Measurements from ENCODE around the gene HSPBP1. TPM values are rescaled to one million over a fixed set of nuclear protein-coding genes. Genes with fewer than 3 reads are reported as not detected.

Gene HSPBP1
- total RNA-seq, 1 donor from 2014 or later = 16.1 TPM

DNA sequence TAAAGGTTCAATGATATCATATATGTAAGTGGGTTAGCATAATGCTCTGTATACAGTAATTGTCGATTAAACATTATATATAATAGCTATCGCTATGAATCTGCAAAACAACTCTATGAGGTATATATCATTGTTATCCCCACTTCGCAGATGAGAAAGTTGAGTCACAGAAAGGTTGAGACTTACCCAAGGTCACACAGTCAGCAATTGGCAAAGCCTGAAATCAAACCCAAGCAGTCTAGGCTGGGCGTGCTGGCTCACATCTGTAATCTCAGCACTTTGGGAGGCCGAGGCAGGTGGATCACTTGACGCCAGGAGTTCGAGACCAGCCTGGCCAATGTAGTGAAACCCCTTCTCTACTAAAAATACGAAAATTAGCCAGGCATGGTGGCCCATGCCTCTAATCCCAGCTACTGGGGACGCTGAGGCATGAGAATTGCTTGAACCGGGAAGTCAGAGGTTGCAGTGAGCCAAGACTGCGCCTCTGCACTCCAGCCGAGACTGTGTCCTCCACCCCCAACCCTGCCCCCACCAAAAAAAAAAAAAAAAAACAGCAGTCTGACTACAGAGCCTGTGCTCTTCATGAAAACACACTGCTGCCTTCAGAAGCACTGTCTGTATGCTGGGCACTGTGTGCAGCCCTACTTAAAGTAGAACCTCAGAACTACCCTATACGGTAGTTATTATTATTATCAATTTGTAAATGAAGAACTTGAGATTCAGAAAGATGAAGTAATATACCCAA is 1.3 kb downstream of the HSPBP1 start:
- DNase-seq (ENCODE audit: low spot score) (no peak), ATAC-seq (no peak)
- intact Hi-C loops (cut with DNase I) = no loop called here

DNA sequence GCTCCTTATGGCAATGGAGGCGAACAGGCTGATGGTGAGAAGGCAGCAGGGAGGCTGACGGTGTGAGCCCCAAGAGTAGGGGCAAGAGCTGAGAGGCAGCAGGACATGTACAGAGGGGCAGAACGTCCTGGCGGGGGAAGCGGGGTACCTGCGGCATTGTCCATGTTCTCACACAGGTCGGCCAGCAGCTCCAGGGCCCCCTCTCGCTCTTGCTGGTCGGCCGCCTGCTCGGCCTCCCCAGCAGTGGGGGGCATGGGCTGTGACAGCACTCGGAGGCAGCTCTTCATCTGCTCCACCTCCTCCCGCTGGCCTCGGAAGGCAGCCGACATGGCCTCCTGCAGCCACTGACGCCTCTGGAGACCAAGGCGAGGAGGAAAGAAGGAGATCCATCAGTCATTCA is 2.4 kb downstream of the HSPBP1 start:
- ATAC-seq = no peak
- intact Hi-C loops (cut with DNase I) = no loop called here

DNA sequence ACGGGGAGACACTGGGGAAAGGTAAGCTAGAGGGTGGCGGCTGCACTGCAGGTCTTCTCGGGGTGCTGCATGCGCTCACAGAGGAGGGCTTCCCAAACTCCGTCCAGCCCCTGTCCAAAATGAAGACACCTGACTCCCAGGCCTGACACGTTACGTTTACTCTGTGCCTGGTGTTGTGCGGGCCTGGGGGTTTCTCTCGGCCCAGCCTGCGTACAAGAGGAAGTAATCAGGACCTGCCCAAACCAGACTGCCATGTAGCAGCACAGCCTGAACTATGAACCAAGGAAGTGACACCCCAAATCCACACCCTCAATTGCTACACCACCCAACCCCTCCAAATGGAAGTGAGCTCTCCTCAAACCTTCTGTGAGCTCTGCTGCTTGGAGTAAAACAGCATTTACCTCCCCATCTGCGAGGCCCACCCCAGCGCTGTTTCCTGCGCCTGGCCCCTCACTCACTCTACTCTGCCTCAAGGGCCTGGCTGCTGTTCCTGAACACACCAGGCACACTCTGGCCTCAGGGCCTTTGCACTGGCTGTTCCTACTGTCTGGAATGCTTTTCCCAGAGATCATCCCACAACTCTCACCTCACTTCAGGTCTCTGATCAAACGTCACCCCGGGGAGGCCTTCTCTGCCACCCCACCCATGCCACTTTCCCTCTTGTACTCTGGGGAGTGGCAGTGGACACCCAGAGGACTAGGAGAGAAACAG is 3.0 kb downstream of the HSPBP1 start:
- intact Hi-C loops (cut with DNase I) = no loop called here
- ATAC-seq (no peak), DNase-seq (ENCODE audit: low spot score) (no peak)

More for the DNA sequence above, 2.4 kb downstream of the HSPBP1 start:
- no peak for DNase-seq (ENCODE audit: low spot score)

DNA sequence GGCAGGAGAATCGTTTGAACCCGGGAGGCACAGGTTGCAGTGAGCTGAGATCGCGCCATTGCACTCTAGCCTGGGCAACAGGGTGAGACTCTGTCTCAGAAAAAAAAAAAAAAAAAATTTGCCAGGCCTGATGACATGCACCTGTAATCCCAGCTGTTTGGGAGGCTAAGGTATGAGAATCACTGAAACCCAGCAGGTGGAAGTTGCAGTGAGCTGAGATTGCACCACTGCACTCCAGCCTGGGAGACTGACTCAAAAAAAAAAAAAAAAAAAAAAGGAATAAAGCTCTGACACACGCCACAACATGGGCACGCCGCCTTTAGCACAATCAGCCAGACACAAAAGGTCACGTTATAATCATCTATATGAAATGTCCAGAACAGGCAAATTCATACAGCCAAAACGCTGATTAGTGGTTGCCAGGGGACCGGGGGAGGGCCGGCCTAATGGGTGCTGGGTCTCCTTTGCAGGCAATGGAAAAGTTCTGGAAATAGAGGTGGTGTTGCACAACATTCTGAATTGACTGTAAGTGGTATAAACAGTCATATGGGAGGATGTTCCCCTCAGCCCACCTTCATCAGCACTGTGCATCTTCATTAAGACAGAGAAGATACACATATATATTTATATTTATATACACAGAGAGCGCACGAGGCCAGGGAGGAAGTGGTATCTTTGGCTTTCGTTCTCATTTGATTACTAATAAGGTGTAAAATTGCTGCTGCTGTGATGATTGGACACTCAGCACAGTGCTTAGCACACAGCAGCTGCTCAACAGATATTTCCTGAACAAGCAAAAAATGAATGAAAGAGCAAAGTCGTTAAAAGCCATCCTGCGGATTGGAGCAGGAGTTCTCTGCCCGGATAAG is 3.8 kb downstream of the HSPBP1 start:
- DNase-seq (ENCODE audit: low spot score) (no peak), ATAC-seq (no peak)
- intact Hi-C loops (cut with DNase I) = no loop called here

DNA sequence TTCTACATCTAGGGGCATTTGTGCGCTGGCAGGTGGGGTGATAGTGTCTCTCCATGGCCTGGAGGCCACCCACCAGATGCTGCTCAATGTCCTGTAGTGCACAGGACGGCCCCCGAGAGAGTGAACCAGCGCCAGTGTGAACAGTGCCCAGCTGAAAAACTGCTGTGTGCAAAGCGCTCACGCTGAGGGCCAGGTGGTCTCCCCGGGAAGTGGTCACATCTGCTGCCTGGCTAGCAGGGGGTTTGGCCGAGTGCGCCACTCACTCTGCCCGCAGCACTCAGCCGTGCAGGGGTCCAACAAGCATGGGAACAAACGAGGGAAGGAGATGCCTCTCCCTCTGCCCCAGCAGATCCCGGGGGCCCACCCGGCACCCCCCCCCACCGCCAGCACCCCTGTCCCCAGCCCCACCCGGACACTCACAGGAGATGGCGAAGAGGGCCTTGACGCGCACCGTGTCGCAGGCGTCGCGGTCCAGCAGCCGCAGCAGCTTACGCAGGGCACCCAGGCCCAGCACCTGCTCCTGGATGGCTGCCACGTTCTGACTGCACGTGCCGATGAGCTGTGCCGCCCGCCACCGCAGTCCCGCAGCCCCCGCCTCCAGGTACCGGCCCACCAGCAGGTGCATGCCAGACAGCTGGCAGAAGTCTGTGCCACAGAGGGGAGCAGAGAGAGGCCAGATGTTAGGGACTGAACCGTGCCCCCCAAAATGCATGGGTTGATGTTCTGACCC is 5.8 kb downstream of the HSPBP1 start:
- ATAC-seq = no peak
- intact Hi-C loops (cut with DNase I) = no loop called here
- no peak for DNase-seq (ENCODE audit: low spot score)

DNA sequence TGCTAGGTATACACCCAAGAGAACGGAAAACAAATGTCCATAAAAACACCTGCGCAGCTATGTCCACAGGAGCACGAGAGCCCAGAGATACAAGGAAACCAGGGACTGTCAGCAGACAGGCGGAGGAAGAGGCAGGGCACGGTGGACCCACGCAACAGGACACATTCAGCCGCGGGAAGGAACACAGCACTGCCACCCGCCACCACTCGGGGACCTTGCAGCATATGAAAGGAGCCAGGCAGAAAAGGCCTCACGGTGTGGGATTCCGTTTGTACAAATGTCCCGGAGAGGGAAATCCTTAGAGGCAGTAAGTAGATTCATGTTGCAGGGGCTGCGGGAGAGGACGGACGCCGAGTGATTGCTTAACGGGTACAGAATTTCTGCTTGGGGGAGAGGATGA is 7.8 kb downstream of the HSPBP1 start:
- DNase-seq (ENCODE audit: low spot score) (no peak), ATAC-seq (no peak)
- intact Hi-C loops (cut with DNase I) = no loop called here

DNA sequence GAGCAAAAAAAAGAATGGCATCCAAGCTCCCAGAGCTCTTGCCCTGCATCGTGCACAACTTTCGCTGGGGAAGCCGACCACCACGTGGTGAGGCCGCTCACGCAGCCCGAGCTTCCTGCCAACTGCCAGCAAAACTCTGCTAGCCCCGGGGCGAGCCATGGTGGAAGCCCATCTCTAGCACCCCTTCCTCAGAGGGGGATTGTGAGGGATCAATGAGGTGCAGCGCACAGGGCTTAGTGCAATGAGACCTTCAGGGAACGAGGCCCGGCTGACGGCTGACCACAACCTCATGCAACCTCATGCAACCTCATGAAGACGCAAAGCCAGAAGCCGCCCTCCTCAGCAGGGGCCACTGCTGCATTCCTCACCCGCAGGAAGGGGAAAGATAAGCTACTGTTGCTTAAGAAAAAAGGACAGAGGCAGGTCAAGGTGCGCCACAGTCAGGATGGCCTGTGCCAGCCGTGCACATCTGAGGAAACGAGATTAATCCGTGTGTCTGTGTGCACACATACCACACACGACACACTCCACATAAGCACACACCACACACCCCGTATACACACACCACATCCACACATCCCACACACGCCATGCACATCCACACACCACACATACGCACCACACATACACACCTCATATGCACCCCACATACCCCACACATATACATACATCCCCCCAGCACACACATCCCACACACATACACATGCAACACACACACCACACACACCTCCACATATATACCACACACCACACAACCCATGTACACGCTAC is 9.6 kb downstream of the HSPBP1 start:
- ATAC-seq = no peak
- DNase-seq (ENCODE audit: low spot score) = no peak
- intact Hi-C loops (cut with DNase I) = no loop called here

DNA sequence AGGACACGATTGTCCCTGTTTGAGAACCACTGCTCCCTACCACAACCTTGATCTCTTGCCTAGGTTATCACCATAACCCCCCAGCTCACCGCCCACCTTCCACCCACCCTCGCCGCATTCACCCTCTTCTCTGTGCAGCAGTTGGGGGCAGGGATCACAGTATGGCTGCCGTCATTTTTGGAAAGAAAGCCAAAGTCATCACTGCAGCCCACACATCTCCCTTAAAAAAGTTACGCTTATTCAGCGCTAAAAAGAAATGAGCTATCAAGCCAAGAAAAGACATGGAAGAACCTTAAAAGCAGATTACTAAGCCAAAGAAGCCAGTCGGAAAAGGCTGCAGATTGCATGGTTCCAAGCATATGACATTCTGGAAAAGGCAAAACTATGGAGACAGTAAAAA is 10.6 kb downstream of the HSPBP1 start:
- DNase-seq (ENCODE audit: low spot score) (no peak), ATAC-seq (no peak)
- intact Hi-C loops (cut with DNase I) = no loop called here

DNA sequence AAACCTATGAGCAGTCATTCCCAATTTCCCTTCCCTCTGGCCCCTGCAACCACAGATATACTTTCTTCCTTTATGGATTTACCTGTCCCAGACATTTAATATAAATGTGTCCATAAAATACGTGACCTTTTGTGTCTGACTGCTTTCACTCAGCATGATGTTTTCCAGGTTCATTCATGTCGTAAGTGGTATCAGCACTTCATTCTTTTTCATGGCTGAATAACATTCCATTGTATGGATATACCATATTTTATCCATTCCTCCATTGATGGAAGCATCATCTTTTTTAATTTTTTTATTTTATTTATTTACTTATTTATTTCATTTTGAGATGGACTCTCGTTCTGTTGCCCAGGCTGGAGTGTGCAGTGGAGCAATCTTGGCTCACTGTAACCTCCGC is 13.1 kb downstream of the HSPBP1 start:
- ATAC-seq (no peak), DNase-seq (ENCODE audit: low spot score) (no peak)
- intact Hi-C loops (cut with DNase I) = no loop called here

DNA sequence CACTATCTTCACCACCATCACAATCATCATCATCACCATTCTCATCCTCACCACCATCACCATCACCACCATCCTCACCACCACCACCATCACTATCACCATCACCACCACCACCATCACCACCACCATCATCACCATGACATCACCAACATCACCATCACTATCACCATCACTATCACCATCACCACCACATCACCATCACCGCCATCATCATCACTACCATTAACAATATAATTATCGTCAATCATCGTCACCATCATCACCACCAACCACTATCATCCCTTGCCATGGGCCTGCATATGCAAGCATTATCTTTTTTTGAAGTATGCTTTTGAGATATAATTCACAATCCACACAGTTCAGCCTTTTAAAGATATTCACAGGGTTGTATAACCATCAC is 13.5 kb downstream of the HSPBP1 start:
- intact Hi-C loops (cut with DNase I) = no loop called here
- ATAC-seq (no peak), DNase-seq (ENCODE audit: low spot score) (no peak)

DNA sequence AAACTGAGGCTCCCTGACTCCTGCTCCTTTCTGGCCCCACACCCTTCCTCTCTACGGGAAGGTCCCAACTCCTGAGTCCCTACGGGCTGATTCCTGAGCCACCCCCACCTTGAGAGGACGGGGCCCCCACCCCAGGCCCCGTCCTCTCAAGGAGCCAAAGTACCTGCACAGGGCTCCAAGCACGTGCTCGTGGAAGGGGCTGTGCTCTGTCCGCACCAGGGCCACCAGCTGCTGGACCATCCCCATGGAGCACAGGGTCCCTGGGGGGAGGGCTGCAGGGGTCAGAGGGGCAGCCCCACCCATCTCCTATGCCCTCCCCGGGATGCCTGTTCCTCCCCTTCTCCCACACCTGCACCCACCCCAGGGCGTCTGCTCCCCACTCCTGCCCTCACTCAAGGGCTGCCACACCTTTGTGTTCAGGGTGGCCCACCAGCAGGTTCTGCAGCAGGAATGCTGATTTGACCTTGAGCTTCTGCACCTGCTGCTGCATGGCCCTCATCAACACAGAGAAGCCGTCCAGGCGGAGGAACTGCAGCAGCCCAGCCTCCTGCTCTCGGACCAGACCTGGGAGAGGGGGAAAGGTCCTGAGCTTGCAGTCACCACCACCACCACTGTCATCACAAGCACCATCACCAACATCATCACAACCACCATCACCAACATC is 14.1 kb downstream of the HSPBP1 start:
- intact Hi-C loops (cut with DNase I) = no loop called here
- DNase-seq (ENCODE audit: low spot score) = no peak
- no peak for ATAC-seq

DNA sequence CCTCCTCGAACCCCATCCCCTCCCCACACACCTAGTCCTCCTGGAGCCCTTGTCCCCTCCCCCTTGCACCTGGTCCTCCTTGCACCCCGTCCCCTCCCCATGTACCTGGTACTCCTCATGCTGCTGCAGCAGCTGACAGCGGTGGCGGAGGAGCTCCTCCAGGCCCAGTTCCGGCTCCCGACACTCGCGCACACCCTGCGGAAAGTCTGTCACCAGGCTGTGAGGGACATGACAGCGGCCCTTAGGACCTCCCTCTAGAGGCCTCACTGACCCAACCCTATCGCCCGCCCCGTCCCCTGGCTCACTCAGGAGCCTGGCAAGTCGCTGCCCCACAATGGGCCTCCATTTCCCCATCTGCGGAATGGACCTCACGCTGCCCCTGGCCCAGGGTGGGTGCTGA is 14.7 kb downstream of the HSPBP1 start:
- intact Hi-C loops (cut with DNase I) = no loop called here
- DNase-seq (ENCODE audit: low spot score) = no peak
- no peak for ATAC-seq

DNA sequence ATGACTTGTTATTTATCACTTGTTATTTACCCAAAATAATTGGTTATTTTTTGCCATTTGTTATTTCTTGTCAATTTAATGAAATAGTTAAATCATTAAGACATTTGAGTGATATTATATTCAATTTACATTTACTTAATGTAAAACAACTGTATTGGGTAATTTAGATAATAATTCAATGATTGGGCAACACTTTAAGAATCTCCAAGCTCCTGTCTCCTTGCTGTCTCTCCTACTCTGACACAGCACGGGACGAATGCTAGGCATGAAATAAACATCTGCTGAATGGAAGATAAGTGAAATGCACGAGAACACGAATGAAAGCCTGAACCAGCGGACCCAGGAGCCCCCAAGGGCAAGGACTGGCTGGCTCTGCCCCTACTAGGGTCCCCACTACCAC is 15.4 kb downstream of the HSPBP1 start:
- ATAC-seq (no peak), DNase-seq (ENCODE audit: low spot score) (no peak)
- intact Hi-C loops (cut with DNase I) = no loop called here

DNA sequence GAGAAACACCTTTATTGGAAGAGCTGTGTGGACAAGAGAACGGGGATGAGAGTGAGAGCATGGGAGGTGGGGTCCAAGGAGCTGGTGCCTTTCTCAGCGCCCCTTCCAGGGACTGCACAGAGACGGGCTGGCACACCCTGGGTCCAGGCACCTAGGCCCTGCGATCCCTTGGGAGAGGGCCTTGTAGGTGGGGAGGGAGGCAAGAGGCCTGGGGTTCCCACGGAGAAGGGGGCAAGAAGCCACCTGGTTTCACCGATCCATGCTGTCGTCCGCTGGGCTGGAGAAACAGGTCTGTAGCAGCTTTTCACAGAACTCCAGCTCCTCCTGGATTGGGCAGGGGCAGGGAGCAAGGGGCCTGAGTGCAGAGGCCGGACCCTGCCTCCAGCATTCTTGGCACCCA is 17.6 kb downstream of the HSPBP1 start:
- DNase-seq (ENCODE audit: low spot score) = no peak
- intact Hi-C loops (cut with DNase I) = no loop called here
- no peak for ATAC-seq

DNA sequence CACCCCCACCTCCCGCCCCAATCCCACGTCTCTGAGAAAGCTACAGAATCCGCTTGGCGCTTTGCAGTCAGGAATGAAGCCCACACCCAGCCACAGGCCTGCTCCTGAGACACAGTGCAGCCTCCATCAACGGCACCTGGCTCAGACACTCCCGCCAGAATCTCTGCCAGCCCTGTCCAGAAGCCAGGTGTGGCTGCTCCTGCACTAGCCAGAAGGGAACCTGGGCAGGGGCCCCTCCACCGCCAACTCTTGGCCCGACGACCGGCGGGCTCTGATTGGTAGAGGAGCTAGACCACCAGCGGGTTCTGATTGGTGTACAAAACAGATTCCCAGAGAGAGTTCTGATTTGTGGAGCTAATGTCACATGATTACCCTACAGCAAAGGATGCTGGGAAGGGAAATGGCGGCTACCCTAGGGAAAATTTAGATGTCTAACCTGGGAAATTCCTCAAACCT is 18.2 kb downstream of the HSPBP1 start:
- ATAC-seq = no peak
- intact Hi-C loops (cut with DNase I) = no loop called here
- no peak for DNase-seq (ENCODE audit: low spot score)

DNA sequence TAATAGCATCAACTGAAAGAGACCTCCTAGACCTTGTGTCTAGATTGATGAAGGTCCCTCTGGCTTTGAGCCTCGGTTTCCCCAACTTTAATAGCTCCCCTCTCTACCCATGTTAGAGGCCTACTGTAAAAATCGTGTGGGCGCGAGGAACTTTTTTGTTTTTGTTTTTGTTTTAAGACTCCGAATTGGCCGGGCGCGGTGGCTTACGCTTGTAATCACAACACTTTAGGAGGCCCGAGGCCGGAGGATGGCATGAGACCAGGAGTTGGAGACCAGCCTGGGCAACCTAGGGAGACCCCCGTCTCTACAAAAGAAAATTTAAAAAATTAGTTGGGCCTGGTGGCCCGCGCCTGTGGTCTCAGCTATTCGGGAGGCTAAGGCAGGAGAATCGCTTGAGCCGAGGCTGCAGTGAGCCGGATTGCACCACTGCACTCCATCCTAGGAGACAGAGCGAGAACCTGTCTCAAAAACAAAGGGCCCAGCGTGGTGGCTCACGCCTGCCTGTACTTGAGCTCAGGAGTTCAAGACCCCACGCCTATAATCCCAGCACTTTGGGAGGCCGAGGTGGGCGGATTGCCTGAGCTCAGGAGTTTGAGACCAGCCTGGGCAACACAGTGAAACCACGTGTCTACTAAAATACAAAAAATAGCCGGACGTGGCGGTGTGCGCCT is 20.2 kb downstream of the HSPBP1 start:
- peak; percentile 4 for ATAC-seq
- peak; percentile 80 for DNase-seq (ENCODE audit: low spot score)
- intact Hi-C loops (cut with DNase I) = no loop called here

DNA sequence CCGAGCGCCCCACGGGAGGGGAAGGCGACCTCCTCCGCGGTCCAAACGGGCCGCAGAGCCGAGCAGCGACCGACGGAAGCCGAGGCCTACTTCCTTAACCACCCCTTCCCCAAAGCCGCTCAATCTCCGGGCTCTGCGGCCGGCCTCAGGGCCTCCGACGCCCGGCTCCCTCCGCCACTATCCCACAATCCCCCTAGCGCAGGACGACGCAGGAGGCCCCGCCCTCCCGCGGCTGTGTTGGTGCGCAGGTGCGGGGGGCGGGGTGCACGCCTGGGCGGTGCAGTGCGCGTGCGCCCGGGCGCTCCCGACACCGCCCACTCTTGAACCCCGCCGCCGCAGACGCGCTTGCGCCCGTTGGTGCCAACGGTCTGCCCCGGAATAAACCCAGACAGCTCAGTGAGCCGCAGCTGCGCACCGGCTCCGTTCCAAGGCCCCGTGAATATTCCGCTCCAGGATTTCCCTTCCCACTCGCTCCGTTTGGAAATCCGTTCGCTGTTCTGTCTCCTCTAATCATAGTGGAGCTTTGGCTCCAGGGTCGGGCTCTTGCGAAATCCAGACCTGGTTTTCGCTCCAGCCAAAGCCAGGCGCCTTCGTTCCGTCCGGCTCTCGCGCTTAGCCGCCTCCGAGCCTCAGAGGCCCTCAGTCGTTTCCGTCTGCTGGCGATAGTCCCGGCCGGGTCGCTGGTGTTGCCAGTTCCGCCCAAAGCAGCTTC is 20.9 kb downstream of the HSPBP1 start, which contains the start of gene PPP6R1:
TSS of gene PPP6R1 (minus strand) at position 190 of the 712 bp plus-strand sequence. CDS start 11,914 bp downstream, outside the sequence.
- ATAC-seq (peak; percentile 97), DNase-seq (ENCODE audit: low spot score) (peak; percentile 98)
- intact Hi-C loops (cut with DNase I) = loop anchor here (1.0 kb wide), 1 partner anchor 15 kb away; no protein-coding TSS in a partner anchor
